ENCODE results near the gene NDUFS3.

The NDUFS3 gene

GRCh38 chr11:47592251-47592650 is 13.4 kb downstream of the NDUFS3 start:
- DNase-seq, result no peak

- DNase-seq, result no peak
These were observed 14.1 kb downstream of the NDUFS3 start for GRCh38 chr11:47592970-47593369.

GRCh38 chr11:47593492-47593933 is 14.6 kb downstream of the NDUFS3 start:
- DNase-seq, result no peak

- no peak for DNase-seq
These were observed 15.3 kb downstream of the NDUFS3 start, which contains the start of gene C1QTNF4 for GRCh38 chr11:47593934-47594855. TSS of gene C1QTNF4 (minus strand) at chr11:47594411. CDS start at chr11:47590810, 3,601 bp downstream.

GRCh38 chr11:47595029-47595428 is 16.2 kb downstream of the NDUFS3 start:
- no peak for DNase-seq

- DNase-seq, result no peak
These were observed 17.1 kb downstream of the NDUFS3 start for GRCh38 chr11:47595967-47596366.

GRCh38 chr11:47599902-47600301 is 21.0 kb downstream of the NDUFS3 start:
- DNase-seq, result no peak

- DNase-seq, result no peak
These were observed 24.4 kb downstream of the NDUFS3 start for GRCh38 chr11:47603295-47603694.

- no peak for DNase-seq
These were observed 27.0 kb downstream of the NDUFS3 start for GRCh38 chr11:47605921-47606320.

- no peak for DNase-seq
These were observed 27.9 kb downstream of the NDUFS3 start for GRCh38 chr11:47606731-47607130.

- no peak for DNase-seq
These were observed 28.5 kb downstream of the NDUFS3 start for GRCh38 chr11:47607380-47607779.

GRCh38 chr11:47609675-47610074 is 30.8 kb downstream of the NDUFS3 start:
- DNase-seq, result no peak

- no peak for DNase-seq
These were observed 32.5 kb downstream of the NDUFS3 start for GRCh38 chr11:47611348-47611794.

- DNase-seq, result no peak
These were observed 36.4 kb downstream of the NDUFS3 start for GRCh38 chr11:47615249-47615648.

- DNase-seq, result no peak
These were observed 38.0 kb downstream of the NDUFS3 start for GRCh38 chr11:47616726-47617416.

- no peak for DNase-seq
These were observed 38.5 kb downstream of the NDUFS3 start for GRCh38 chr11:47617417-47617809.

GRCh38 chr11:47620836-47621378 is 42.0 kb downstream of the NDUFS3 start:
- no peak for DNase-seq

- DNase-seq, result no peak
These were observed 47.4 kb downstream of the NDUFS3 start for GRCh38 chr11:47626234-47626633.

GRCh38 chr11:47628026-47628425 is 49.2 kb downstream of the NDUFS3 start:
- no peak for DNase-seq

- DNase-seq, result no peak
These were observed 52.6 kb downstream of the NDUFS3 start for GRCh38 chr11:47631473-47631872.

All from stimulated activated CD4-positive, alpha-beta T cell treated with anti-CD3 and anti-CD28 coated beads, Interleukin-4, amount 100 ng/mL, for 4 hours (primary cell).